ENCODE results near the gene CEACAM8.

- TF ChIP-seq CTCF (IDR thresholded peaks at IDR 0.05) (no peak), EP300 (IDR thresholded peaks at IDR 0.05) (no peak), FOSL2 (IDR thresholded peaks at IDR 0.05) (no peak), FOSL2 (CRISPR knock-in tag; IDR thresholded peaks at IDR 0.05) (no peak), RAD21 (conservative IDR thresholded peaks at IDR 0.05 in 1 of 2, IDR thresholded peaks at IDR 0.05 in 1 of 2) (no peak), SREBF2 (IDR thresholded peaks at IDR 0.05) (no peak), MAFK (IDR thresholded peaks at IDR 0.05; ENCODE audit: partially characterized antibody) (no peak), FOSB (CRISPR knock-in tag; IDR thresholded peaks at IDR 0.05) (no peak), ZSCAN20 (CRISPR knock-in tag; IDR thresholded peaks at IDR 0.05) (no peak), BHLHE40 (IDR thresholded peaks at IDR 0.05; ENCODE audit: low read depth, low read length) (no peak), RFX5 (IDR thresholded peaks at IDR 0.05) (no peak), KDM5A (IDR thresholded peaks at IDR 0.05) (no peak)
- TF ChIP-seq, protein P1, sequence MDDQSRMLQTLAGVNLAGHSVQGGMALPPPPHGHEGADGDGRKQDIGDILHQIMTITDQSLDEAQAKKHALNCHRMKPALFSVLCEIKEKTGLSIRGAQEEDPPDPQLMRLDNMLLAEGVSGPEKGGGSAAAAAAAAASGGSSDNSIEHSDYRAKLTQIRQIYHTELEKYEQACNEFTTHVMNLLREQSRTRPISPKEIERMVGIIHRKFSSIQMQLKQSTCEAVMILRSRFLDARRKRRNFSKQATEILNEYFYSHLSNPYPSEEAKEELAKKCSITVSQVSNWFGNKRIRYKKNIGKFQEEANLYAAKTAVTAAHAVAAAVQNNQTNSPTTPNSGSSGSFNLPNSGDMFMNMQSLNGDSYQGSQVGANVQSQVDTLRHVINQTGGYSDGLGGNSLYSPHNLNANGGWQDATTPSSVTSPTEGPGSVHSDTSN (IDR thresholded peaks at IDR 0.05): no peak
- TF ChIP-seq, protein P2, sequence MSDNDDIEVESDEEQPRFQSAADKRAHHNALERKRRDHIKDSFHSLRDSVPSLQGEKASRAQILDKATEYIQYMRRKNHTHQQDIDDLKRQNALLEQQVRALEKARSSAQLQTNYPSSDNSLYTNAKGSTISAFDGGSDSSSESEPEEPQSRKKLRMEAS (IDR thresholded peaks at IDR 0.05): no peak
These were observed 55.6 kb downstream of the CEACAM8 start for GRCh38 chr19:42538841-42539709.

Measured in A549 (cell line).